ENCODE results near the gene ZC3H18. TPM values are rescaled to one million over a fixed set of nuclear protein-coding genes. Genes with fewer than 3 reads are reported as not detected.

ZC3H18 gene
- total and polyA plus RNA-seq, 9 donors, result 9.2 to 34.8 (median 31.4) TPM

DNA sequence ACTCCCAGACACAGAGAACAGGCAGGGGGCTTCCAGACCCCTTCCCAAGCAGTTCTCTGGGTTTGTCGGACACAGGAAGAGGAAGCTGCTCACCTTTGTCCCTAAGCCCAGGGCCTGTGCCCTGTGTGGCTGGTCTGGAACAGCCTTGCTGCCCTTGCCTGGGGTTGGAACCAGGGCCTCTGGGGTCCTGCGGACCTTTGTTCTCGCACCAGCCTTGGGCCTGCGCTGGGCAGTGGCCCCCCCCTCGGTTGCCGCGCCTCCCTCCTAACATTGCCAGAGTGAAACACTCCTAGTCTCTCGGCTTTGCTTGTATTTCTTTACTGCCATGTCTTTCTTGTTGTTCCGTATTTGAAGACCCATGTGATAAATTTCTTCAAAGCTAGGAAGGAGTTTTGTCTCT is 59.6 kb downstream of the ZC3H18 start:
- no peak for DNase-seq
- Histone ChIP-seq H3K27me3 (ENCODE audit: control insufficient read depth, insufficient read depth, low read length) (peaks cover 10% of the 10 kb centered on the region), H3K27ac (ENCODE audit: low read length) (no peak overlapping the region), H3K36me3 (ENCODE audit: control insufficient read depth, insufficient read depth, low read length) (peaks cover 70% of the 10 kb centered on the region), H3K9me3 (replicated peaks; ENCODE audit: control insufficient read depth, low read depth, low read length) (no peaks in the 10 kb centered on the region), H3K4me3 (ENCODE audit: low read length) (no peak overlapping the region), H3K4me1 (ENCODE audit: control insufficient read depth, insufficient read depth, low read length) (peaks cover 12% of the 10 kb centered on the region)
- 82% methylated on average over 7 of the region's 9 CpGs for WGBS (ENCODE audit: insufficient coverage)

DNA sequence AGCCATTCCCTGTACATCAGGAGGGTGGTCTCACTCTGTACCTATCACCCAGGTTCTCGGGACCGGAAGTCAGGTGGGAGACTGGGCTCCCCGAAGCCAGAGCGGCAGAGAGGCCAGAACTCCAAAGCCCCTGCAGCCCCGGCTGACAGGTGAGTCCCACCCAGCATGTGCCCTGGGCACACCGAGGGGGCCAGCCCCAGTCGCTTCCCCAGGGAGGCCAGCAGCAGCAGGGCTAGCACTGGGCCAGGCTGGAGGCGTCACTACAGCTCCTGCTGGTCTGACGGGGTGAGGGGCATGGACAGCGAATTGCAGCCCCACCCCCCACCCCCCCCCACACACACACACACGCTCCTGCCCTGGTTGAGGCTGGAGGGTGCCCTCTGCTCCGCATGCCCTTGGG is 60.2 kb downstream of the ZC3H18 start:
- H3K4me1 ChIP-seq (ENCODE audit: control insufficient read depth, insufficient read depth, low read length), result peaks cover 14% of the 10 kb centered on the region
- 91% methylated on average over 5 of the region's 12 CpGs for WGBS (ENCODE audit: insufficient coverage)
- peaks cover 64% of the 10 kb centered on the region for H3K36me3 ChIP-seq (ENCODE audit: control insufficient read depth, insufficient read depth, low read length)
- no peak overlapping the region for H3K27ac ChIP-seq (ENCODE audit: low read length)
- no peaks in the 10 kb centered on the region for H3K9me3 ChIP-seq (replicated peaks; ENCODE audit: control insufficient read depth, low read depth, low read length)
- DNase-seq, result no peak
- H3K27me3 ChIP-seq (ENCODE audit: control insufficient read depth, insufficient read depth, low read length), result peaks cover 16% of the 10 kb centered on the region
- no peak overlapping the region for H3K4me3 ChIP-seq (ENCODE audit: low read length)

DNA sequence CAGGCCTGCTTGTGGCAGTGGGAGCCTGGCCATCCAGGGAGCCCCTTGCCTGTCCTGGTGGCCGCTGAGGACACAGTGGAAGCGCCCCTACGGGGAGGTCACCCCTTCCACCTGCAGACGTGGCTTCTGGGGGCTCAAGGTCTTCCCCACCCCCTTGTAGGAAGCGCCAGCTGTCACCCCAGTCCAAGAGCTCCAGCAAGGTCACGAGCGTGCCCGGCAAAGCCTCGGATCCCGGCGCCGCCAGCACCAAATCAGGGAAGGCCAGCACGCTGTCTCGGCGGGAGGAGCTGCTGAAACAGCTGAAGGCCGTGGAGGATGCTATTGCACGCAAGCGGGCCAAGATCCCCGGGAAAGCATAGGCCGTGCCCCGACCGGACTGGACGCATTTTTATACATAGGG is 60.7 kb downstream of the ZC3H18 start:
- H3K27ac ChIP-seq (ENCODE audit: low read length), result no peak overlapping the region
- peaks cover 14% of the 10 kb centered on the region for H3K4me1 ChIP-seq (ENCODE audit: control insufficient read depth, insufficient read depth, low read length)
- peaks cover 21% of the 10 kb centered on the region for H3K27me3 ChIP-seq (ENCODE audit: control insufficient read depth, insufficient read depth, low read length)
- H3K4me3 ChIP-seq (ENCODE audit: low read length), result no peak overlapping the region
- 86% methylated on average over 17 of the region's 23 CpGs for WGBS (ENCODE audit: insufficient coverage)
- no peaks in the 10 kb centered on the region for H3K9me3 ChIP-seq (replicated peaks; ENCODE audit: control insufficient read depth, low read depth, low read length)
- peaks cover 61% of the 10 kb centered on the region for H3K36me3 ChIP-seq (ENCODE audit: control insufficient read depth, insufficient read depth, low read length)
- no peak for DNase-seq

- H3K4me1 ChIP-seq (ENCODE audit: control insufficient read depth, insufficient read depth, low read length), result peaks cover 14% of the 10 kb centered on the region
- no peaks in the 10 kb centered on the region for H3K9me3 ChIP-seq (replicated peaks; ENCODE audit: control insufficient read depth, low read depth, low read length)
- H3K27ac ChIP-seq (ENCODE audit: low read length), result no peak overlapping the region
- no peak overlapping the region for H3K4me3 ChIP-seq (ENCODE audit: low read length)
- DNase-seq, result no peak
- WGBS (ENCODE audit: insufficient coverage), result 56% methylated on average over 9 of the region's 16 CpGs
- peaks cover 25% of the 10 kb centered on the region for H3K27me3 ChIP-seq (ENCODE audit: control insufficient read depth, insufficient read depth, low read length)
- peaks cover 58% of the 10 kb centered on the region for H3K36me3 ChIP-seq (ENCODE audit: control insufficient read depth, insufficient read depth, low read length)
These were observed 61.2 kb downstream of the ZC3H18 start for GRCh38 chr16:88631384-88631783.

GRCh38 chr16:88631920-88632586 is 61.9 kb downstream of the ZC3H18 start:
- peaks cover 53% of the 10 kb centered on the region for H3K36me3 ChIP-seq (ENCODE audit: control insufficient read depth, insufficient read depth, low read length)
- 87% methylated on average over 25 of the region's 30 CpGs for WGBS (ENCODE audit: insufficient coverage)
- no peak overlapping the region for H3K4me3 ChIP-seq (ENCODE audit: low read length)
- peaks cover 14% of the 10 kb centered on the region for H3K4me1 ChIP-seq (ENCODE audit: control insufficient read depth, insufficient read depth, low read length)
- no peaks in the 10 kb centered on the region for H3K9me3 ChIP-seq (replicated peaks; ENCODE audit: control insufficient read depth, low read depth, low read length)
- H3K27me3 ChIP-seq (ENCODE audit: control insufficient read depth, insufficient read depth, low read length), result peaks cover 32% of the 10 kb centered on the region
- H3K27ac ChIP-seq (ENCODE audit: low read length), result no peak overlapping the region
- DNase-seq, result no peak

DNA sequence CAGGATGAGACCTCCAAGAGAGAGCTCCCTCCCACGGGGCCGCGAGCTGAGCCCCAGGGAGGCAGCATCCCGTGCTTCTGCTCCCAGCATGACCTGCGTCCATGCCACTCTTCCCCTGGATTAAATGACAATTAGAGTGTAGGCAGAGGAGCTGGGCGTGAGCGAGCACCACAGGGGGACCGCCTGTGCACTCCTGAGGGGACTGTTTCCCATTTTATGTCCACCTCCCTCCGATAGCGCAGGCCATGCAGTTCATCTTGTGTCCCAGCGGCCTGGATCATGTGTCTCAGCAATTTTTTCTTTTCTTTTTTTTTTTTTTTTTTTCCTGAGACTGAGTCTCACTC is 62.4 kb downstream of the ZC3H18 start:
- H3K27ac ChIP-seq (ENCODE audit: low read length), result no peak overlapping the region
- DNase-seq, result no peak
- peaks cover 35% of the 10 kb centered on the region for H3K27me3 ChIP-seq (ENCODE audit: control insufficient read depth, insufficient read depth, low read length)
- no peaks in the 10 kb centered on the region for H3K9me3 ChIP-seq (replicated peaks; ENCODE audit: control insufficient read depth, low read depth, low read length)
- H3K4me1 ChIP-seq (ENCODE audit: control insufficient read depth, insufficient read depth, low read length), result peaks cover 14% of the 10 kb centered on the region
- WGBS (ENCODE audit: insufficient coverage), result 85% methylated on average over 9 of the region's 11 CpGs
- H3K36me3 ChIP-seq (ENCODE audit: control insufficient read depth, insufficient read depth, low read length), result peaks cover 48% of the 10 kb centered on the region
- no peak overlapping the region for H3K4me3 ChIP-seq (ENCODE audit: low read length)

DNA sequence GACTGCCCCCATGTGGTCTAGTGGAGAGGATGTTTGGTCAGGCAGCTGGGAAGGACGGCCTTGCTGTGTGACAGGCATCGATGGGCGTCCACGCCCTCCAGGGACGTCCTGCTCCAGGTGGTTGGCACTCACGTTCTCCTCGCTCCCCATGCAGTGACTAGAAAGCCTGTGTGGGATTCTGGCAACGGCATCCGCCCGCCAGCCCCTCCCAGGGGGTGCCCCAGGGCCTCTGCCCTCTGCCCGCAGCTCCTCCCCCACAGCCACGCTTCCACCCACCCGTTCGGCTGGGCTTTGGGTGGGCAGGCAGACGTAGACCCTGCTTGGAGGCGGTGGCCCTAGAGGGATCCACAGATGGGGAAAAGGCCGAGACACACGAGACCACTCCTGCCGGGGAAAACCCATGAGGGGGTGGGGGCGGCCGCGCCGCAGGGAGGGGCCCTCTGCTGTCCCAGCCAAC is 63.5 kb downstream of the ZC3H18 start:
- WGBS (ENCODE audit: insufficient coverage), result 42% methylated on average over 21 of the region's 23 CpGs
- H3K9me3 ChIP-seq (replicated peaks; ENCODE audit: control insufficient read depth, low read depth, low read length), result no peaks in the 10 kb centered on the region
- peaks cover 46% of the 10 kb centered on the region for H3K27me3 ChIP-seq (ENCODE audit: control insufficient read depth, insufficient read depth, low read length)
- H3K4me3 ChIP-seq (ENCODE audit: low read length), result no peak overlapping the region
- peaks cover 14% of the 10 kb centered on the region for H3K4me1 ChIP-seq (ENCODE audit: control insufficient read depth, insufficient read depth, low read length)
- no peak for DNase-seq
- H3K27ac ChIP-seq (ENCODE audit: low read length), result no peak overlapping the region
- H3K36me3 ChIP-seq (ENCODE audit: control insufficient read depth, insufficient read depth, low read length), result peaks cover 36% of the 10 kb centered on the region

- Histone ChIP-seq H3K27ac (ENCODE audit: low read length) (no peak overlapping the region), H3K27me3 (ENCODE audit: control insufficient read depth, insufficient read depth, low read length) (peaks cover 53% of the 10 kb centered on the region), H3K4me1 (ENCODE audit: control insufficient read depth, insufficient read depth, low read length) (peaks cover 14% of the 10 kb centered on the region), H3K4me3 (ENCODE audit: low read length) (peak overlapping the region; percentile 13), H3K36me3 (ENCODE audit: control insufficient read depth, insufficient read depth, low read length) (peaks cover 35% of the 10 kb centered on the region), H3K9me3 (replicated peaks; ENCODE audit: control insufficient read depth, low read depth, low read length) (no peaks in the 10 kb centered on the region)
- no peak for DNase-seq
- WGBS (ENCODE audit: insufficient coverage), result 9% methylated on average over 80 of the region's 82 CpGs
These were observed 64.2 kb downstream of the ZC3H18 start for GRCh38 chr16:88634141-88634993.

GRCh38 chr16:88634994-88635670 is 64.9 kb downstream of the ZC3H18 start:
- Histone ChIP-seq H3K27me3 (ENCODE audit: control insufficient read depth, insufficient read depth, low read length) (peaks cover 60% of the 10 kb centered on the region), H3K4me1 (ENCODE audit: control insufficient read depth, insufficient read depth, low read length) (peaks cover 19% of the 10 kb centered on the region), H3K27ac (ENCODE audit: low read length) (no peak overlapping the region), H3K9me3 (replicated peaks; ENCODE audit: control insufficient read depth, low read depth, low read length) (no peaks in the 10 kb centered on the region), H3K36me3 (ENCODE audit: control insufficient read depth, insufficient read depth, low read length) (peaks cover 29% of the 10 kb centered on the region), H3K4me3 (ENCODE audit: low read length) (peak overlapping the region; percentile 13)
- peak; percentile 27 for DNase-seq
- 46% methylated on average over 18 of the region's 28 CpGs for WGBS (ENCODE audit: insufficient coverage)

Data from muscle of leg (tissue), 11 donors.